ENCODE measurements around the gene SRSF3.
"Not testable (repeated sequence)": the region's sequence is repeated elsewhere in the genome, so short reads cannot be mapped to it uniquely, and the experiment has no call there.

Gene SRSF3

DNA sequence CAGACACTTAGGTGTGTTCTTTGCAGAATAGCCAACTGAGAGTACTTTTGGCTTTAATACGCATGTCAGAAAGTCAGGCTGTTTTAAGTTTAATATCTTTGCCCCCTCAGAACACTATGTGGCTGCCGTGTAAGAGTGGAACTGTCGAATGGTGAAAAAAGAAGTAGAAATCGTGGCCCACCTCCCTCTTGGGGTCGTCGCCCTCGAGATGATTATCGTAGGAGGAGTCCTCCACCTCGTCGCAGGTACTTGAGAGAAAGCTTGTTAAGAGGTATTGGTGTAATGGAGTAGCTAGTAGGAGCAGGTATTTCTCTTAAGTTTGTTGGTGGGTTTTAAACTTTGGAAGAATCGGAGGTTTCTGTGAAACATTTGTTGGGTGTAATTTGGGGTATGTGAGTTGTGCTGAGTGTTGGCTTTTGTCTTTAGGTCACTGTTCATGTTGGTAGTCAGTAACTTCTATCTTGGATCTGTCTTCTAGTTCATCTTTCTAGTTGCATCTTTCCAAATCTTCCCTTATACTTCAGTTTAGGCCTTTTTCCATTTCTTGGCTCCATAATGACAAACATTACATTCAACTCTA lies 4.7 kb downstream of the SRSF3 start:
- Histone ChIP-seq H3K4me1 (ENCODE audit: insufficient read depth, low read length) (peaks cover 71% of the 10 kb centered on the region), H3K27ac (ENCODE audit: low read depth, low read length) (peak overlapping the region; percentile 41), H3K4me3 (ENCODE audit: low read depth in 1 of 2, low read length in 2 of 2) (peak overlapping the region; percentile 7 to 53), H3K9me3 (ENCODE audit: low read length) (no peaks in the 10 kb centered on the region), H3K36me3 (ENCODE audit: insufficient read depth, low read length) (peaks cover 69% of the 10 kb centered on the region), H3K27me3 (ENCODE audit: control insufficient read depth in 1 of 2, insufficient read depth in 2 of 2, low read length in 2 of 2) (no peaks in the 10 kb centered on the region), H3K9ac (ENCODE audit: low read length) (peak overlapping the region; percentile 35)

DNA sequence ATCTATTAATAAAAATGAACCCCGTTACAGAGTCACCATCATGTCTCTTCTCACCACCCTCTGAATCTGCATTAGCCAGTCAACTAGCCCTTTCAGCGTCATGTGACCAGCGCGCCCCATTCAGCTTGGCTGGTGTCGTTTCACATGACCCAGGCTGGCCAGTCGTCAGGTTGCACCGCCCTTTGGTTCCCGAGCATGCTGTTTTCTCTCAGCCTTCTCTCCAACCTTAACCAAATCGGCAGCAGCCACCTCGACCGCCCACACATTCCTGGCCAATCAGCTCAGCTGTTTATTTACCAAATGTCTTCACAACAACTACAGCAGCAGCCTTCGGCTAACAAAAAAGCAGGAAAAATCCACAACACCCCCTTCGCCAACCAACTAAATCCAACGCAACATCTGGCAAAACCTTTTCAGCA lies 5.6 kb downstream of the SRSF3 start:
- Histone ChIP-seq H3K9ac (ENCODE audit: low read length) (peak overlapping the region; percentile 17), H3K27ac (ENCODE audit: low read depth, low read length) (no peak overlapping the region), H3K36me3 (ENCODE audit: insufficient read depth, low read length) (peaks cover 79% of the 10 kb centered on the region)

DNA sequence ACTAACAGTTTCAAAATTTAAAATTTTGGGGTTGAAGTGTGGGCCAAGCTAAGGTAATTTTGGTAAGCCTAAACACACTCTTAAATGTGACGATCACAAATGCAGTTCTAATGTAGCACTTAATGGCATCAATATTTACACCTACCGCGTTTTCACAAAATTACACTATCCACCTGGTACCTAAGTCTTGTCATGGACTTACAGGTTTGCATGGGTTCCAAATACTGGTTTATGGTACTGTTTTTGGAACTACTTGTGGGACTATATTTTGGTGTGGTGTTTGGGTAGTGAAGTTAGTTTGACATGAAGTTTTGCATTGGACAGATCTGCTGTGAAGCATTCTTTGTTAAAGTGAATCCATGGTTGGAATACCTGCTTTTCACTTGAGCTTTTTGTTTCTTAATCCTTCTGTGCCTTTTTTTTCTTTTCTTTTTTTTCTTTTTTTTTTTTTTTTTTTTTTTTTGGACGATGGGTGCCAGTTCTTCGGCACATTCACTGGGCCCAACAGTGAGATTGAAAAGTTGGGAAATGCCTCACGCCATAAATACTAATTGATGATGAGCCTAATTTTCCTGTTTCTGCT lies 6.5 kb downstream of the SRSF3 start:
- Histone ChIP-seq H3K9me3 (ENCODE audit: low read length) (no peaks in the 10 kb centered on the region), H3K4me1 (ENCODE audit: insufficient read depth, low read length) (peaks cover 88% of the 10 kb centered on the region), H3K36me3 (ENCODE audit: insufficient read depth, low read length) (peaks cover 88% of the 10 kb centered on the region), H3K27ac (ENCODE audit: low read depth, low read length) (no peak overlapping the region), H3K27me3 (ENCODE audit: control insufficient read depth in 1 of 2, insufficient read depth in 2 of 2, low read length in 2 of 2) (no peaks in the 10 kb centered on the region), H3K9ac (ENCODE audit: low read length) (no peak overlapping the region), H3K4me3 (ENCODE audit: low read depth in 1 of 2, low read length in 2 of 2) (peak overlapping the region in 1 of 2 donors; percentile 53)

More for the DNA sequence above, 5.6 kb downstream of the SRSF3 start:
- peak overlapping the region in 1 of 2 donors; percentile 53 for H3K4me3 ChIP-seq (ENCODE audit: low read depth in 1 of 2, low read length in 2 of 2)
- H3K4me1 ChIP-seq (ENCODE audit: insufficient read depth, low read length), result peaks cover 80% of the 10 kb centered on the region
- H3K9me3 ChIP-seq (ENCODE audit: low read length), result no peaks in the 10 kb centered on the region
- no peaks in the 10 kb centered on the region for H3K27me3 ChIP-seq (ENCODE audit: control insufficient read depth in 1 of 2, insufficient read depth in 2 of 2, low read length in 2 of 2)

DNA sequence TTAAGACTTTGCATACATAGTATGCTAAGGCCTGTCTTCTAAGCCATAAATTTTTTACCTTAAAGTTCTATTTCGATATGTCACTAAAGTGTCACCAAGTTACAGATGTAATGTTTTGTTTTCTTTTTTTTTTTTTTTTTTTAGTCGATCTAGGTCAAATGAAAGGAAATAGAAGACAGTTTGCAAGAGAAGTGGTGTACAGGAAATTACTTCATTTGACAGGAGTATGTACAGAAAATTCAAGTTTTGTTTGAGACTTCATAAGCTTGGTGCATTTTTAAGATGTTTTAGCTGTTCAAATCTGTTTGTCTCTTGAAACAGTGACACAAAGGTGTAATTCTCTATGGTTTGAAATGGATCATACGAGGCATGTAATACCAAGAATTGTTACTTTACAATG lies 7.7 kb downstream of the SRSF3 start:
- not testable (repeated sequence) for H3K9me3 ChIP-seq (ENCODE audit: low read length); H3K27ac ChIP-seq (ENCODE audit: low read depth, low read length); H3K27me3 ChIP-seq (ENCODE audit: control insufficient read depth in 1 of 2, insufficient read depth in 2 of 2, low read length in 2 of 2); H3K9ac ChIP-seq (ENCODE audit: low read length); H3K4me3 ChIP-seq (ENCODE audit: low read depth in 1 of 2, low read length in 2 of 2)
- H3K36me3 ChIP-seq (ENCODE audit: insufficient read depth, low read length), result peaks cover 95% of the 10 kb centered on the region
- H3K4me1 ChIP-seq (ENCODE audit: insufficient read depth, low read length), result peaks cover 94% of the 10 kb centered on the region

DNA sequence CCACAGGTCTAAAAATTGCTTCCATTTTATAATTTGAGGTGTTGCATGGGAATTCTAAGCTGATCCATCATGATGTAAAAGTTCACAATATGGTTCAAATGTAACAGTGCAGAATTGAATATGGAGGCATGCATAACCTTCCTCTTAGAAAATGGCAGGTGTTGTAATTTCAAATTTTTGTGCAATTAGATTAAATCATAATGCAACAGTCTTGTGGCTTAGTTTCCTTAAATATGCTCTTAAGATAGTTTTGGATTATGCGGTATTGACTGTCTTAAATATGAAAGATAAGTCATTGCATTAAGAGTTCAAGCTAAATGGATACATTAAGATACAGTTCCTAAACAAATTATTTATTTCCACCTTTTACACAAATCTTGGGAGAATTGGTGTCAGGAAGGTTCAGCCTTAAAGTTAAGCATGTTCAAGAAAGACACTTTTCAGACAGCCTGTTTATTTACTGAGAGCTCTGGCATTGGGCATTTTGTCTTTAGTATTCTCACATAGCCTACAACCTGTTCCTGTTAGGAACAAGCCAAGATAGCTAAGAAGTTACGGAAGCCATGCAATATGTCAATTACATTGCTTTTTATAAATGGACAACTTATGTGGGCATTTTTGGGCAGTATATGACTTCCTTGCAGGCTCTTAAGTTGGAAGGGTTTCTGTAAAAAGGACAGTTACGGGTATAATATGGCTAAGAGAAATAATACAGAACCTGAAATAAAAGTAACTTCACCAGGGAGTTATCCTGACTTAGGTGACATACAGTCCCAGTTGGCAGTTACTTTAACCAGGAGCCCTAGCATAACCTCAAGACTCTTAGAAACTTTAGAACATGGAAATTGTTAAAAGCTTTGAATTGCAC lies 9.3 kb downstream of the SRSF3 start:
- H3K36me3 ChIP-seq (ENCODE audit: insufficient read depth, low read length), result peaks cover 96% of the 10 kb centered on the region

DNA sequence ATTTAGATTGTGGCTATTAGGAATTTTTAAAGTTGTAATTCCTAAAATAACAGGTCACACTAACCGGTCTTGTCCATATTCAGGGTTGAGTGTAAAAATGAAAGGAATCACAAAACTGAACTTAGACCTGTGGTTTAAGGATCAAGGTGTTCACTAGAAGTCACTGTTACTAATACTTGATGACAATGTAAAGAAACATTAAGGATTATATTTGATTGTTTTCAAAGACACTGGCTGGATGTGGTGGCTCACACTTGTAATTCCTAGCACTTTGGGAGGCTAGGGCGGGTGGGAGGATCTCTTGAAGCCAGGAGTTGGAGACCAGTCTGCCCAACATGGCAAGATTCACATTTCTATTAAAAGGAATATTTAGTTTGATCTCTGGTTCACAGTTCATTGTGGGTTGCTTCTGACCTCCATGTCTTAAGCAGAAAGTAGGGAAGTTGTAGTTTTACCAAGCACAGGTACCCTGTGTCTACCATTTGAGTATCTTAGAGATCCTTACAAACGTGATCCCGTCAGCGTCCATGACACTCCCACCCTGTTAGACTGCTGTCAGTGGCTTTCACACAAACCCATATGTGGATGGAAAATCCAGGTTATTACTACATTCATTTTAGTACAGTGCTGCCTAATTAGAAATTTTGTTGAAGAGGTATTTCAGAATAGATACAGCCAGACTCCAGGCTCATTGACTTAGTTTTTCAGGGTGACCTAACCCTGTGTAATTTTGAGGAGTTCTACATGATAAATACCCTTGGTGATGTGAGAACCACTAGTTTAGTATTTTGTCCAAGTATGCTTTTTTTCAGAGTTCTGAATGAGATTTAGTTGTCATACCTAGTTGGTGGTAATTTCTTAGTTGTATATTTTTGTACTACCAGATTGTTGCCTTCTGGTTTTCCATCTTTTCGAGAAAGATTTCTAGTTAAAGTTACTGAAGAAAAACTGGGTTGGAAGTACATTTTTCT lies 10.2 kb downstream of the SRSF3 start:
- H3K9ac ChIP-seq (ENCODE audit: low read length), result no peak overlapping the region
- H3K4me1 ChIP-seq (ENCODE audit: insufficient read depth, low read length), result peaks cover 83% of the 10 kb centered on the region
- H3K27me3 ChIP-seq (ENCODE audit: control insufficient read depth in 1 of 2, insufficient read depth in 2 of 2, low read length in 2 of 2), result no peaks in the 10 kb centered on the region
- H3K36me3 ChIP-seq (ENCODE audit: insufficient read depth, low read length), result peaks cover 96% of the 10 kb centered on the region
- H3K4me3 ChIP-seq (ENCODE audit: low read depth in 1 of 2, low read length in 2 of 2), result no peak overlapping the region
- no peak overlapping the region for H3K27ac ChIP-seq (ENCODE audit: low read depth, low read length)
- H3K9me3 ChIP-seq (ENCODE audit: low read length), result no peaks in the 10 kb centered on the region

More for the DNA sequence above, 9.3 kb downstream of the SRSF3 start:
- no peak overlapping the region for H3K9ac ChIP-seq (ENCODE audit: low read length)
- no peak overlapping the region for H3K27ac ChIP-seq (ENCODE audit: low read depth, low read length)
- peaks cover 92% of the 10 kb centered on the region for H3K4me1 ChIP-seq (ENCODE audit: insufficient read depth, low read length)
- H3K27me3 ChIP-seq (ENCODE audit: control insufficient read depth in 1 of 2, insufficient read depth in 2 of 2, low read length in 2 of 2), result no peaks in the 10 kb centered on the region
- no peaks in the 10 kb centered on the region for H3K9me3 ChIP-seq (ENCODE audit: low read length)
- H3K4me3 ChIP-seq (ENCODE audit: low read depth in 1 of 2, low read length in 2 of 2), result no peak overlapping the region

DNA sequence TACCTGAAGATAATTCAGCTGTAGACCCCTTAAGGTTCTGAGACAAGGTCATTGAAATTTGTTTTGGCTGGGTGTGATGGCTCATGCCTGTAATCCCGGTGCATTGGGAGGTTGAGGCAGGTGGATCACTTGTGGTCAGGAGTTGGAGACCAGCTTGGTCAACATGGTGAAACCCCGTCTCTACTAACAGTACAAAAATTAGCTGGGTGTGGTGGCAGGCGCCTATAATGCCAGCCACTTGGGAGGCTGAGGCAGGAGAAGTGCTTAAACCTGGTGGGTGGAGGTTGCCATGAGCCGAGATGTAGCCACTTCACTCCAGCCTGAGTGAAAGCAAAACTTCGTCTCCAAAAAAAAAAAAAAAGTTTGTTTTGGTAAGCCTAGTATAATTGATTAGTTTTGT lies 11.0 kb downstream of the SRSF3 start:
- Histone ChIP-seq H3K36me3 (ENCODE audit: insufficient read depth, low read length) (peaks cover 94% of the 10 kb centered on the region), H3K9me3 (ENCODE audit: low read length) (no peaks in the 10 kb centered on the region), H3K4me3 (ENCODE audit: low read depth in 1 of 2, low read length in 2 of 2) (no peak overlapping the region), H3K27me3 (ENCODE audit: control insufficient read depth in 1 of 2, insufficient read depth in 2 of 2, low read length in 2 of 2) (no peaks in the 10 kb centered on the region), H3K9ac (ENCODE audit: low read length) (no peak overlapping the region), H3K4me1 (ENCODE audit: insufficient read depth, low read length) (peaks cover 78% of the 10 kb centered on the region), H3K27ac (ENCODE audit: low read depth, low read length) (no peak overlapping the region)

DNA sequence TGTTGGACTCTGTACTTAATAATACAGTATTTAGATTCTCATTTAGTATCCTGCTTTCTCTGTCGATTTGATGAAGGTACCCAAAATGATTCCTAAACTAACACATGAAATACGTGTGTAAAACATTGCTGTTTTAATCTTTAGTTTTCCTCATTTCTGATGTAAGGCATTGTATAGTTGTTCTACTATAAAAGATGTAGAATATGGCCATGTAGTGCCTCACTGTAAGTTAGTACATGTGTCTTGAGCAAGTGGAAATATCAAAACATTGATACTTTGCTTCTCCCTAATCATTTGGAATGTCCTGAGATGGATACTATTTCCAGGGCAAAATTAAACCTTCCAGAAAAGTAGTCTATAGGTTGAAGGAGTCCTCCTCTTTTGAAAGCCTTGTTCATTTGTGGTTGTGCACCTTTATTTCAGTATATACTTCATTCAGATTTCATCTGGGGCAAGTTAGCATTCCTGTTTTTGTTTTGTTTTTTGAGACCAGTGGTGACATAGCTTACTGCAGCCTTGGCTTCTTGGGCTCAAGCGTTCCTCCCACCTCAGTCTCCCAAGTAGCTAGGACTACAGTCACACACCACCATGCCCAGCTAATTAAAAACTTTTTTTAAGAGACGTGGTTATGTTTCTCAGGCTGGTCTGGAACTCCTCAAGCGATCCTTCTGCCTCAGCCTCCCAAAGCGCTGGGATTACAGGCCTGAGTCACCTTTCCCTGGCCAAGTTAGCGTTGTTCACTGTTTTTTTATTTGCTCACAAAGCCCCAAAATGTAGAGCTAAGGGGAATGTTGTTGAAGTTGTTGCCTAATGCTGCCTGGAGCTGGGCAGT lies 11.6 kb downstream of the SRSF3 start:
- Histone ChIP-seq H3K9ac (ENCODE audit: low read length) (no peak overlapping the region), H3K36me3 (ENCODE audit: insufficient read depth, low read length) (peaks cover 93% of the 10 kb centered on the region), H3K27me3 (ENCODE audit: control insufficient read depth in 1 of 2, insufficient read depth in 2 of 2, low read length in 2 of 2) (no peaks in the 10 kb centered on the region), H3K27ac (ENCODE audit: low read depth, low read length) (no peak overlapping the region), H3K4me3 (ENCODE audit: low read depth in 1 of 2, low read length in 2 of 2) (no peak overlapping the region), H3K4me1 (ENCODE audit: insufficient read depth, low read length) (peaks cover 72% of the 10 kb centered on the region), H3K9me3 (ENCODE audit: low read length) (no peaks in the 10 kb centered on the region)

DNA sequence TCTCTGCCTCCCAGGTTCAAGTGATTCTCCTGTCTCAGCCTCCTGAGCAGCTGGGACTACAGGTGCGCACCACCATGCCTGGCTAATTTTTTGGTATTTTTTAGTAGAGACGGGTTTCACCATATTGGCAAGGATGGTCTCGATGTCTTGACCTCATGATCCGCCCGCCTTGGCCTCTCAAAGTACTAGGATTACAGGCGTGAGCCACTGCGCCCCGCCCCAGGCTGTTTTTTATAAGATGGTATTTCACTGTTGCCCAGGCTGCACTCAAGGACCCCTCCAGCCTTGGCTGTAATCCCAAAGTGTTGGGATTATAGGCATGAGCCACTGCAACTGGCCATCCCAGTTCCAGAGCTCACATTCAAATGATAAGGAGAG lies 13.1 kb downstream of the SRSF3 start:
- peaks cover 57% of the 10 kb centered on the region for H3K4me1 ChIP-seq (ENCODE audit: insufficient read depth, low read length)
- not testable (repeated sequence) for H3K4me3 ChIP-seq (ENCODE audit: low read depth in 1 of 2, low read length in 2 of 2); H3K9me3 ChIP-seq (ENCODE audit: low read length); H3K27me3 ChIP-seq (ENCODE audit: control insufficient read depth in 1 of 2, insufficient read depth in 2 of 2, low read length in 2 of 2); H3K9ac ChIP-seq (ENCODE audit: low read length)
- H3K27ac ChIP-seq (ENCODE audit: low read depth, low read length), result peak overlapping the region; percentile 42
- peaks cover 80% of the 10 kb centered on the region for H3K36me3 ChIP-seq (ENCODE audit: insufficient read depth, low read length)

DNA sequence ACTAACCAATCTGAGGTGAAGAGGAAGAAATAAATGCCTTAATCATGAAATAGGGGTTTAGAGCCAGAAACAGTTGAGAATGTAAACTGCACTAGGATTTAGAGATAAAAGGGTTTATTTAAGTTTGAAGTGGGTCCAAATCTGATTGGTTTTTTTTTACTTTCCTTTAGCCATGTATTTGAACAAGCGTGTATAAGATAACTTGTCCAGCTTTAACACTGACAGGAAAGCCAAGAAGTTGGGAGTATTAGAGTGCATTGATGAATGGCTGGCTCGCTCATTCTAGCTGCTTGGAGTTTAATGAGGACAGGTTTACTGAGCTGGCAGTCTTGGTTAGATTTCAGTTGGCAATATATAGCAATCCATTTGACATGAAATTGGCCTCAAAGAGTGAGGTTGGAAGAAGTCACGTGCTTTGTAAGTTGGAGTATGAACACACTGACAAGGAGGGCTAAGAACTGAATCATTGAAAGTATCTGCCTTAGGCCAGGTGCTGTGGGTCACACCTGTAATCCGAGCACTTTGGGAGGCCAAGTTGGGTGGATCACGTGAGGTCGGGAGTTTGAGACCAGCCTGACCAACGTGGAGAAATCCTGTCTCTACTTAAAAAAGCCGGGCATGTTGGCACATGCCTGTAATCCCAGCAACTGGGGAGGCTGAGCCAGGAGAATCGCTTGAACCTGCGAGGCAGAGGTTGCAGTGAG lies 13.7 kb downstream of the SRSF3 start:
- H3K4me3 ChIP-seq (ENCODE audit: low read depth in 1 of 2, low read length in 2 of 2), result no peak overlapping the region
- peaks cover 76% of the 10 kb centered on the region for H3K36me3 ChIP-seq (ENCODE audit: insufficient read depth, low read length)
- no peak overlapping the region for H3K9ac ChIP-seq (ENCODE audit: low read length)
- no peaks in the 10 kb centered on the region for H3K9me3 ChIP-seq (ENCODE audit: low read length)
- H3K4me1 ChIP-seq (ENCODE audit: insufficient read depth, low read length), result peaks cover 52% of the 10 kb centered on the region
- H3K27me3 ChIP-seq (ENCODE audit: control insufficient read depth in 1 of 2, insufficient read depth in 2 of 2, low read length in 2 of 2), result no peaks in the 10 kb centered on the region
- H3K27ac ChIP-seq (ENCODE audit: low read depth, low read length), result peak overlapping the region; percentile 42

Measured in muscle layer of colon (tissue), 2 donors.